Hepatocyte (in vitro differentiated cells): Measurements from ENCODE around the gene OCA2.

Experiments used
- EZH2 ChIP-seq: fragments of 200-600 bp; sonication (generic); IDR thresholded peaks from 2 replicates; pipeline ENCODE4 v1.6.1; 2016; ENCODE audit warnings: antibody characterized with exemption, mild to moderate bottlenecking, borderline replicate concordance
- EZH2phosphoT487 ChIP-seq: fragments of 200-600 bp; sonication (generic); IDR thresholded peaks from one replicate; pipeline ENCODE4 v1.6.1; 2018; ENCODE audit warnings: antibody characterized with exemption, mild to moderate bottlenecking, low read depth, moderate library complexity; ENCODE audit not compliant: unreplicated experiment, severe bottlenecking
- TF ChIP-seq, protein P1 (sequence below): fragments of 200-600 bp; sonication (generic); IDR thresholded peaks from 2 replicates; pipeline ENCODE4 v1.5.1; 2016; ENCODE audit warnings: antibody characterized with exemption, mild to moderate bottlenecking; ENCODE audit not compliant: poor library complexity

DNA sequence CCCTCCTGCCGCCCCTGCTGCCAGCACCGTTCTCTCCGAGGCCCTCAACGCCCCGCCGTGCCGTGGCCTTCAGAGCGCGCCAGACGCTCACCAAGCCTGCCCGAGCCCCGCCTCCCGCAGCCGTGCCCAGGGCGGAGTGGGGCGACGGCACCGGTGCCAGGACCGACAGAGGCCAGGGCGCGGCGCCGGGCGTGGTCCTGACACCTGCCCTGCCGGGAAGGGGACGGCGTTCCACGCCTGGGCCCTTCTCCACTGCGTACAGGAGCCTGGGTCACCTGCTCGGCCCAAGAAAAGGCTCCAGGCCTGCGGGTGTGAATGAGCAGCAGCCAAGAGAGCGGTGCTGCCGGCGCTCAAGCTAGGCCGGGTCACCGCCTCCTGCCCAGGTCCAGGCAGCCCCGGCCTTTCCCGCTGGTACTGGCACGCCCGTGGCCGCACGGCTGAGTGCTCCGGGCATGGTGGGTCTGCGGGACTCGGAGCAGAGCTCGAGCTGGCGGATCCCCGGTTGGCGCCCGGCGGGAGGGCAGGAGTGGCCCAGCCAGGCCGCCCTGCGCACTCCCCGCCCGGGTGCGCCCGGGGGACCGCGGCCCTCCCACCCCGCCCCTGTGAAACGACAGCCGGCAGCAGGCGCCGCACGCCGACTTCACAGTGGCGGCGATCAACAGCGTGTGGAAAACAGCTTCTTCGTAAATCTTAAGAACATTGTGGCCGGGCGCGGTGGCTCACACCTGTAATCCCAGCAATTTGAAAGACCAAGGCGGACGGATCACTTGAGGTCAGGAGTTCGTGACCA is 4.2 kb downstream of the OCA2 start:
- TF ChIP-seq, protein P1, sequence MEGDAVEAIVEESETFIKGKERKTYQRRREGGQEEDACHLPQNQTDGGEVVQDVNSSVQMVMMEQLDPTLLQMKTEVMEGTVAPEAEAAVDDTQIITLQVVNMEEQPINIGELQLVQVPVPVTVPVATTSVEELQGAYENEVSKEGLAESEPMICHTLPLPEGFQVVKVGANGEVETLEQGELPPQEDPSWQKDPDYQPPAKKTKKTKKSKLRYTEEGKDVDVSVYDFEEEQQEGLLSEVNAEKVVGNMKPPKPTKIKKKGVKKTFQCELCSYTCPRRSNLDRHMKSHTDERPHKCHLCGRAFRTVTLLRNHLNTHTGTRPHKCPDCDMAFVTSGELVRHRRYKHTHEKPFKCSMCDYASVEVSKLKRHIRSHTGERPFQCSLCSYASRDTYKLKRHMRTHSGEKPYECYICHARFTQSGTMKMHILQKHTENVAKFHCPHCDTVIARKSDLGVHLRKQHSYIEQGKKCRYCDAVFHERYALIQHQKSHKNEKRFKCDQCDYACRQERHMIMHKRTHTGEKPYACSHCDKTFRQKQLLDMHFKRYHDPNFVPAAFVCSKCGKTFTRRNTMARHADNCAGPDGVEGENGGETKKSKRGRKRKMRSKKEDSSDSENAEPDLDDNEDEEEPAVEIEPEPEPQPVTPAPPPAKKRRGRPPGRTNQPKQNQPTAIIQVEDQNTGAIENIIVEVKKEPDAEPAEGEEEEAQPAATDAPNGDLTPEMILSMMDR: no peak
- TF ChIP-seq EZH2: peak; percentile 68
- no peak for TF ChIP-seq EZH2phosphoT487
